CD4-positive, alpha-beta T cell treated with Interleukin-17A for 4 hours (primary cell): ENCODE data around the gene MTRFR.
"Not testable (repeated sequence)": the region's sequence is repeated elsewhere in the genome, so short reads cannot be mapped to it uniquely, and the experiment has no call there.

Experiments used
- DNase-seq: peaks from one replicate; pipeline ENCODE4 v3.0.0-alpha.2; 2020; ENCODE audit warnings: mixed read lengths

MTRFR gene

GRCh38 chr12:123232807-123233504 lies at the start of gene MTRFR, which contains the start of gene MPHOSPH9:
Gene MTRFR, plus strand, starts transcription at chr12:123233436. Its CDS starts 20,239 bp downstream, at chr12:123253675.
Gene MPHOSPH9, minus strand, starts transcription at chr12:123233141. Its CDS starts 2,777 bp downstream, at chr12:123230364.
- peak; percentile 99 for DNase-seq

GRCh38 chr12:123187637-123188036 lies 45.6 kb upstream of the MTRFR start:
- DNase-seq, result no peak

GRCh38 chr12:123199936-123200335 lies 33.3 kb upstream of the MTRFR start:
- no peak for DNase-seq

- DNase-seq, result peak; percentile 32
These were observed 32.8 kb upstream of the MTRFR start for GRCh38 chr12:123200414-123200813.

- DNase-seq, result not testable (repeated sequence)
These were observed 26.4 kb upstream of the MTRFR start for GRCh38 chr12:123206794-123207193.

GRCh38 chr12:123207815-123208214 lies 25.4 kb upstream of the MTRFR start:
- DNase-seq, result not testable (repeated sequence)

- peak; percentile 64 for DNase-seq
These were observed 10.0 kb upstream of the MTRFR start for GRCh38 chr12:123223241-123223668.

GRCh38 chr12:123225443-123225842 lies 7.8 kb upstream of the MTRFR start:
- no peak for DNase-seq

- DNase-seq, result no peak
These were observed 5.5 kb upstream of the MTRFR start for GRCh38 chr12:123227581-123228258.

- DNase-seq, result no peak
These were observed 4.2 kb upstream of the MTRFR start for GRCh38 chr12:123229051-123229450.

GRCh38 chr12:123231931-123232330 lies 1.3 kb upstream of the MTRFR start:
- no peak for DNase-seq

GRCh38 chr12:123232472-123232806 lies 797 bp upstream of the MTRFR start:
- no peak for DNase-seq

- no peak for DNase-seq
These were observed 471 bp downstream of the MTRFR start for GRCh38 chr12:123233505-123234308.

- peak; percentile 81 for DNase-seq
These were observed 4.6 kb downstream of the MTRFR start for GRCh38 chr12:123237646-123238329.

- DNase-seq, result no peak
These were observed 5.1 kb downstream of the MTRFR start for GRCh38 chr12:123238330-123238682.

- no peak for DNase-seq
These were observed 5.7 kb downstream of the MTRFR start for GRCh38 chr12:123238961-123239360.

- peak; percentile 46 for DNase-seq
These were observed 9.1 kb downstream of the MTRFR start for GRCh38 chr12:123242116-123242904.

- no peak for DNase-seq
These were observed 10.5 kb downstream of the MTRFR start for GRCh38 chr12:123243671-123244262.

- no peak for DNase-seq
These were observed 12.4 kb downstream of the MTRFR start for GRCh38 chr12:123245678-123246077.

GRCh38 chr12:123248129-123248528 lies 14.9 kb downstream of the MTRFR start:
- not testable (repeated sequence) for DNase-seq

- not testable (repeated sequence) for DNase-seq
These were observed 15.9 kb downstream of the MTRFR start for GRCh38 chr12:123248996-123249741.
